HL-60 (cell line): ENCODE results near the gene ISOC1.

Experiments
- DNase-seq, 2 experiments: peaks; one replicate each; pipeline ENCODE4 v3.0.0-alpha.2; 2010 to 2020; ENCODE audit warnings: low read depth in 1 of 2, low spot score in 1 of 2
- H3K27ac ChIP-seq: fragments of 250-450 bp; sonication (Bioruptor Pico); replicated peaks from 2 replicates; pipeline ENCODE4 v1.5.1; 2020; ENCODE audit warnings: mild to moderate bottlenecking, moderate library complexity
- H3K27me3 ChIP-seq: fragments of 250-450 bp; sonication (Bioruptor Pico); 2 replicates; pipeline ENCODE4 v1.5.1; 2021; ENCODE audit warnings: mild to moderate bottlenecking, moderate library complexity; ENCODE audit not compliant: insufficient read depth, poor library complexity, severe bottlenecking
- H3K4me3 ChIP-seq: replicated peaks from 2 replicates; pipeline ENCODE4 v1.5.1; 2011; ENCODE audit warnings: mild to moderate bottlenecking, control low read depth, low read length; ENCODE audit not compliant: insufficient read depth
- CTCF ChIP-seq: IDR thresholded peaks from one replicate; pipeline ENCODE4 v1.5.1; 2011; ENCODE audit warnings: low read length, control low read depth, inconsistent platforms; ENCODE audit not compliant: insufficient read depth
- GABPA ChIP-seq: IDR thresholded peaks from 2 replicates; pipeline ENCODE4 v1.6.1; 2012; ENCODE audit warnings: low read depth
- POLR2AphosphoS5 ChIP-seq: IDR thresholded peaks from 2 replicates; pipeline ENCODE4 v1.6.1; 2012; ENCODE audit warnings: low read depth
- REST ChIP-seq: IDR thresholded peaks from 2 replicates; pipeline ENCODE4 v1.6.1; 2012; ENCODE audit warnings: low read depth; ENCODE audit not compliant: insufficient replicate concordance
- SPI1 ChIP-seq: IDR thresholded peaks from 2 replicates; pipeline ENCODE4 v1.6.1; 2012; ENCODE audit warnings: low read depth, mild to moderate bottlenecking, borderline replicate concordance

Gene ISOC1

GRCh38 chr5:129122560-129122959 lies 28.0 kb downstream of the ISOC1 start:
- DNase-seq: no peak
- TF ChIP-seq GABPA (no peak), SPI1 (no peak), REST (no peak), CTCF (no peak), POLR2AphosphoS5 (no peak)
- no peaks in the 10 kb centered on the region for H3K27me3 ChIP-seq
- H3K4me3 ChIP-seq: no peak overlapping the region
- no peak overlapping the region for H3K27ac ChIP-seq

GRCh38 chr5:129124608-129125007 lies 30.1 kb downstream of the ISOC1 start:
- H3K27me3 ChIP-seq: no peaks in the 10 kb centered on the region
- TF ChIP-seq GABPA (no peak), SPI1 (no peak), POLR2AphosphoS5 (no peak), REST (no peak)
- DNase-seq: no peak
- H3K27ac ChIP-seq: no peak overlapping the region
- no peak overlapping the region for H3K4me3 ChIP-seq

- no peaks in the 10 kb centered on the region for H3K27me3 ChIP-seq
- no peak overlapping the region for H3K27ac ChIP-seq
- H3K4me3 ChIP-seq: no peak overlapping the region
- TF ChIP-seq SPI1: no peak
- TF ChIP-seq CTCF: no peak
- no peak for TF ChIP-seq GABPA
- TF ChIP-seq POLR2AphosphoS5: no peak
- TF ChIP-seq REST: no peak
- DNase-seq: no peak
Observed at GRCh38 chr5:129125819-129126218, 31.3 kb downstream of the ISOC1 start.
